H1 (cell line): Measurements from ENCODE around the gene KCNMA1. TPM values are rescaled to one million over a fixed set of nuclear protein-coding genes. Genes with fewer than 3 reads are reported as not detected.

Experiments
- CTCF ChIA-PET: fragments of 300-600 bp; sonication (Branson Sonifier 250); formaldehyde crosslinking; loops from one replicate; lab custom pipeline; 2021; ENCODE audit not compliant: partially characterized antibody; lab: Charles Lee
- POLR2A ChIA-PET: fragments of 300-600 bp; sonication (Branson Sonifier 250); formaldehyde crosslinking; loops from one replicate; lab custom pipeline; 2021; ENCODE audit warnings: inconsistent platforms; ENCODE audit not compliant: partially characterized antibody; lab: Charles Lee
- DNase-seq, 2 experiments: peaks; one replicate each; pipeline versions ENCODE4 v3.0.0 to v3.0.0-alpha.2; 2010 to 2022; ENCODE audit warnings: low spot score in 2 of 2, low read depth in 1 of 2, mixed read lengths in 1 of 2
- FAIRE-seq: peaks from 2 replicates; lab custom pipeline; 2011; peaks lifted over from hg19 to GRCh38; lab: Jason Lieb, UNC
- H2AFZ ChIP-seq: 2 replicates; pipeline ENCODE4 v1.8.1; 2012; ENCODE audit warnings: low read length, inconsistent platforms
- H2AK5ac ChIP-seq: 2 replicates; pipeline ENCODE4 v1.6.1; 2013; ENCODE audit warnings: low read depth, low read length
- H2BK120ac ChIP-seq: replicated peaks from 2 replicates; pipeline ENCODE3; 2013; ENCODE audit warnings: low read depth, low read length, inconsistent platforms
- H2BK12ac ChIP-seq: 2 replicates; pipeline ENCODE4 v1.6.1; 2013; ENCODE audit warnings: low read depth, low read length
- H2BK15ac ChIP-seq: 2 replicates; pipeline ENCODE4 v1.6.1; 2013; ENCODE audit warnings: low read length
- H2BK20ac ChIP-seq: 2 replicates; pipeline ENCODE4 v1.6.1; 2013; ENCODE audit warnings: low read length
- H2BK5ac ChIP-seq: 2 replicates; pipeline ENCODE4 v1.6.1; 2013; ENCODE audit warnings: low read depth, low read length
- H3K14ac ChIP-seq: 2 replicates; pipeline ENCODE4 v1.6.1; 2013; ENCODE audit warnings: inconsistent platforms; ENCODE audit not compliant: insufficient read length
- H3K18ac ChIP-seq: 2 replicates; pipeline ENCODE4 v1.6.1; 2013; ENCODE audit warnings: low read length; ENCODE audit errors: extremely low read depth
- H3K23ac ChIP-seq: 2 replicates; pipeline ENCODE4 v1.6.1; 2013; ENCODE audit warnings: inconsistent platforms; ENCODE audit not compliant: insufficient read length
- H3K23me2 ChIP-seq: 2 replicates; pipeline ENCODE4 v1.6.1; 2013; ENCODE audit warnings: low read depth, low read length
- H3K27ac ChIP-seq: 2 replicates; pipeline ENCODE4 v1.6.1; 2011; ENCODE audit warnings: low read depth, low read length, inconsistent platforms
- H3K27me3 ChIP-seq, 4 experiments: replicated peaks in 1 of 4; 1 replicate in 1 of 4; 2 replicates in 3 of 4; pipeline versions ENCODE4 v1.6.1 to v1.8.1; 2011 to 2013; ENCODE audit warnings: low read length in 3 of 4, mild to moderate bottlenecking in 3 of 4, inconsistent platforms in 2 of 4, mixed read lengths in 2 of 4, moderate library complexity in 1 of 4; ENCODE audit not compliant: control insufficient read depth in 3 of 4, insufficient read depth in 3 of 4; ENCODE audit errors: extremely low read depth in 1 of 4
- H3K36me3 ChIP-seq, 4 experiments: 2 replicates each; pipeline versions ENCODE4 v1.6.1 to v1.8.1; 2011 to 2013; ENCODE audit warnings: mild to moderate bottlenecking in 4 of 4, low read length in 3 of 4, moderate library complexity in 2 of 4, control low read depth in 1 of 4, inconsistent platforms in 1 of 4; ENCODE audit not compliant: insufficient read depth in 4 of 4, control insufficient read depth in 2 of 4
- H3K4ac ChIP-seq: replicated peaks from 2 replicates; pipeline ENCODE3; 2013; ENCODE audit warnings: low read length, low read depth, mixed read lengths, inconsistent platforms; ENCODE audit not compliant: insufficient read length
- H3K4me1 ChIP-seq, 4 experiments: replicated peaks in 1 of 4; 1 replicate in 1 of 4; 2 replicates in 3 of 4; pipeline versions ENCODE4 v1.6.1 to v1.8.1; 2011 to 2013; ENCODE audit warnings: low read length in 3 of 4, inconsistent platforms in 2 of 4, mixed read lengths in 1 of 4; ENCODE audit not compliant: insufficient read depth in 4 of 4, control insufficient read depth in 3 of 4
- H3K4me2 ChIP-seq, 2 experiments: 2 replicates each; pipeline versions ENCODE4 v1.6.1 to v1.8.1; 2011 to 2013; ENCODE audit warnings: low read depth in 2 of 2, low read length in 2 of 2, control low read depth in 1 of 2, inconsistent platforms in 1 of 2, mild to moderate bottlenecking in 1 of 2; ENCODE audit not compliant: insufficient read depth in 1 of 2
- H3K4me3 ChIP-seq, 4 experiments: fragments of 200-600, 300-600 bp in 1 of 4; sonication (generic), shearing (Covaris generic), sonication (Bioruptor Twin) in 1 of 4; 2 replicates each; pipeline versions ENCODE4 v1.5.1 to v1.8.1; 2011 to 2016; ENCODE audit warnings: low read length in 4 of 4, low read depth in 3 of 4, control low read depth in 2 of 4, inconsistent platforms in 2 of 4, mild to moderate bottlenecking in 2 of 4, mixed read lengths in 1 of 4, moderate library complexity in 1 of 4; ENCODE audit not compliant: insufficient read depth in 2 of 4; ENCODE audit errors: extremely low read depth in 1 of 4
- H3K56ac ChIP-seq: replicated peaks from 2 replicates; pipeline ENCODE3; 2013; ENCODE audit warnings: low read depth, mild to moderate bottlenecking, mixed read lengths, low read length, inconsistent platforms; ENCODE audit not compliant: insufficient read length
- H3K79me1 ChIP-seq: 2 replicates; pipeline ENCODE4 v1.6.1; 2013; ENCODE audit warnings: low read depth, low read length, control low read depth
- H3K79me2 ChIP-seq, 2 experiments: 2 replicates each; pipeline versions ENCODE4 v1.6.1 to v1.8.1; 2012 to 2013; ENCODE audit warnings: low read length in 2 of 2, mild to moderate bottlenecking in 2 of 2, inconsistent platforms in 1 of 2; ENCODE audit not compliant: insufficient read depth in 2 of 2, control insufficient read depth in 1 of 2
- H3K9ac ChIP-seq, 4 experiments: replicated peaks in 1 of 4; 1 replicate in 1 of 4; 2 replicates in 3 of 4; pipeline versions ENCODE4 v1.6.1 to v1.8.1; 2011 to 2013; ENCODE audit warnings: low read depth in 3 of 4, low read length in 3 of 4, control low read depth in 2 of 4, mild to moderate bottlenecking in 2 of 4, moderate library complexity in 2 of 4, inconsistent platforms in 1 of 4; ENCODE audit errors: extremely low read depth in 1 of 4
- H3K9me3 ChIP-seq, 2 experiments: 2 replicates each; pipeline versions ENCODE4 v1.6.1 to v1.8.1; 2012 to 2013; ENCODE audit warnings: mild to moderate bottlenecking in 2 of 2, moderate library complexity in 2 of 2, control low read depth in 1 of 2, inconsistent platforms in 1 of 2, low read depth in 1 of 2, low read length in 1 of 2, mixed read lengths in 1 of 2; ENCODE audit not compliant: insufficient read depth in 2 of 2
- H4K20me1 ChIP-seq, 2 experiments: replicated peaks in 1 of 2; 2 replicates each; pipeline versions ENCODE3 to v1.8.1; 2011 to 2013; ENCODE audit warnings: inconsistent platforms in 2 of 2, low read length in 2 of 2, mild to moderate bottlenecking in 1 of 2; ENCODE audit not compliant: insufficient read depth in 2 of 2, control insufficient read depth in 1 of 2
- H4K5ac ChIP-seq: 2 replicates; pipeline ENCODE4 v1.6.1; 2013; ENCODE audit warnings: low read length, low read depth, mixed read lengths, inconsistent platforms; ENCODE audit not compliant: insufficient read length
- H4K8ac ChIP-seq: 2 replicates; pipeline ENCODE4 v1.8.0; 2013; ENCODE audit warnings: mild to moderate bottlenecking, moderate library complexity, low read length, inconsistent platforms; ENCODE audit not compliant: insufficient read depth; ENCODE audit errors: extremely low read depth
- H4K91ac ChIP-seq: replicated peaks from 2 replicates; pipeline ENCODE3; 2013; ENCODE audit warnings: low read length, mixed read lengths, inconsistent platforms; ENCODE audit not compliant: insufficient read length
- ATF2 ChIP-seq: IDR thresholded peaks from 2 replicates; pipeline ENCODE4 v1.6.1; 2012; ENCODE audit warnings: low read length, inconsistent platforms
- BACH1 ChIP-seq: IDR thresholded peaks from 2 replicates; pipeline ENCODE4 v1.6.1; 2012; ENCODE audit warnings: low read length, improper control_type of control experiment
- BRCA1 ChIP-seq: IDR thresholded peaks from 2 replicates; pipeline ENCODE4 v1.6.1; 2012; ENCODE audit warnings: low read depth, low read length, improper control_type of control experiment
- CBX8 ChIP-seq: fragments of 300-800, 300-1000 bp; sonication (generic); IDR thresholded peaks from 2 replicates; pipeline ENCODE4 v1.7.1; 2016; ENCODE audit warnings: low read depth, low read length, borderline replicate concordance
- CEBPB ChIP-seq: IDR thresholded peaks from 2 replicates; pipeline ENCODE4 v1.6.1; 2012; ENCODE audit warnings: low read depth, low read length
- KDM1A ChIP-seq: fragments of 200-600, 300-600 bp; sonication (generic); IDR thresholded peaks from 2 replicates; pipeline ENCODE4 v1.7.1; 2016; ENCODE audit warnings: mild to moderate bottlenecking, low read length, borderline replicate concordance
- KDM5A ChIP-seq: fragments of 200-600 bp; IDR thresholded peaks from 2 replicates; pipeline ENCODE4 v1.7.1; 2012; ENCODE audit warnings: mild to moderate bottlenecking, low read length, inconsistent platforms, mixed read lengths
- MAFK ChIP-seq: IDR thresholded peaks from 2 replicates; pipeline ENCODE4 v1.6.1; 2012; ENCODE audit warnings: low read depth, mild to moderate bottlenecking, improper control_type of control experiment, low read length
- NRF1 ChIP-seq: IDR thresholded peaks from 2 replicates; pipeline ENCODE4 v1.6.1; 2011; ENCODE audit warnings: mild to moderate bottlenecking, low read depth, low read length, improper control_type of control experiment
- PHF8 ChIP-seq: fragments of 200-600 bp; sonication (generic); conservative IDR thresholded peaks from 2 replicates; pipeline ENCODE4 v1.7.1; 2012; ENCODE audit warnings: low read depth, mild to moderate bottlenecking, inconsistent platforms, low read length, moderate library complexity
- SAP30 ChIP-seq: fragments of 300-600 bp; sonication (generic); IDR thresholded peaks from 2 replicates; pipeline ENCODE4 v1.7.1; 2012; ENCODE audit warnings: low read length, moderate library complexity, mild to moderate bottlenecking, inconsistent platforms; ENCODE audit not compliant: insufficient read depth, insufficient replicate concordance
- SP1 ChIP-seq: IDR thresholded peaks from 2 replicates; pipeline ENCODE4 v1.6.1; 2011; ENCODE audit warnings: low read depth, low read length
- TEAD4 ChIP-seq: IDR thresholded peaks from 2 replicates; pipeline ENCODE4 v1.6.1; 2012; ENCODE audit warnings: low read depth, low read length, inconsistent platforms, mixed read lengths
- USF2 ChIP-seq: IDR thresholded peaks from 2 replicates; pipeline ENCODE4 v1.6.1; 2011; ENCODE audit warnings: low read length, improper control_type of control experiment
- polyA plus RNA-seq, 7 experiments: library from polyadenylated mRNA; depleted of rRNA in 3 of 7; stranded (reverse) in 5 of 7; unstranded in 2 of 7; fragments of >200 nt in 5 of 7; fragments of 200-250 nt in 2 of 7; gene quantifications; 1 replicate in 5 of 7; 2 replicates in 1 of 7; 4 replicates in 1 of 7; pipeline versions ENCODE4 v1.2.1 to v1.2.3, GENCODE V29; 2011 to 2013; ENCODE audit warnings: missing spikeins in 2 of 7, mixed read lengths in 2 of 7
- total RNA-seq: library from RNA; stranded (reverse); fragmentation: NEBNext Ultra II Directional; extraction: Animal tissue kit (Norgen Biotek cat#: 25700); gene quantifications from 2 replicates; pipeline ENCODE4 v1.2.1, GENCODE V29; 2021

Gene KCNMA1
- total and polyA plus RNA-seq, 2 of the 8 experiments (the other 6 are each of a cell fraction or from before 2014, with no cell fraction given) = 10.2 to 11.1 TPM

GRCh38 chr10:76899490-76899889, 738.1 kb downstream of the KCNMA1 start:
- Histone ChIP-seq H4K20me1 (no peaks in the 10 kb centered on the region), H3K23ac (no peak overlapping the region), H3K27me3 (no peaks in the 10 kb centered on the region), H3K4me3 (no peak overlapping the region), H3K4me1 (no peaks in the 10 kb centered on the region), H3K36me3 (peaks cover 0 to 6% (median 2%) of the 10 kb centered on the region in 4 experiments; a peak in 2 of 8 replicates), H3K18ac (no peak overlapping the region), H3K9ac (no peak overlapping the region), H2BK12ac (no peak overlapping the region), H3K79me2 (no peaks in the 10 kb centered on the region), H2AK5ac (no peak overlapping the region), H3K9me3 (peaks cover 8 to 9% of the 10 kb centered on the region in 2 experiments; a peak in 3 of 4 replicates), H3K27ac (no peak overlapping the region), H3K4me2 (no peak overlapping the region), H2BK15ac (no peak overlapping the region), H2BK20ac (no peak overlapping the region), H2BK5ac (no peak overlapping the region), H3K56ac (no peak overlapping the region), H2AFZ (no peak overlapping the region), H3K4ac (no peak overlapping the region), H3K14ac (no peak overlapping the region), H3K79me1 (no peaks in the 10 kb centered on the region), H4K8ac (no peak overlapping the region), H4K91ac (no peak overlapping the region), H3K23me2 (no peaks in the 10 kb centered on the region), H2BK120ac (no peak overlapping the region), H4K5ac (no peak overlapping the region)
- no peak for TF ChIP-seq KDM5A
- no peak for TF ChIP-seq CBX8
- TF ChIP-seq CEBPB = no peak
- no peak for TF ChIP-seq NRF1
- no peak for TF ChIP-seq MAFK
- TF ChIP-seq SAP30 = no peak
- TF ChIP-seq SP1 = no peak
- no peak for TF ChIP-seq ATF2
- TF ChIP-seq TEAD4 = no peak
- TF ChIP-seq PHF8 = no peak
- no peak for TF ChIP-seq KDM1A
- no peak for TF ChIP-seq BRCA1
- no peak for TF ChIP-seq USF2
- no peak for TF ChIP-seq BACH1
- FAIRE-seq (no peak), DNase-seq (no peak)
- ChIA-PET POLR2A (no interaction called here), CTCF (no interaction called here)
